Astrocyte of the spinal cord (primary cell): ENCODE data around the gene SLC29A3.
"Not testable (repeated sequence)": the region's sequence is repeated elsewhere in the genome, so short reads cannot be mapped to it uniquely, and the experiment has no call there.

Experiments
- DNase-seq: peaks from one replicate; pipeline ENCODE4 v3.0.0; 2011; ENCODE audit warnings: low read depth, low spot score
- H3K4me3 ChIP-seq: 2 replicates; pipeline ENCODE4 v1.5.1; 2011; ENCODE audit warnings: low read depth, mild to moderate bottlenecking, low read length, moderate library complexity
- CTCF ChIP-seq: IDR thresholded peaks from 2 replicates; pipeline ENCODE4 v1.5.1; 2012; ENCODE audit warnings: low read depth, mild to moderate bottlenecking, low read length, inconsistent platforms
- in situ Hi-C: cut with HindIII; loops from 2 replicates; pipeline ENCODE4 v1.10.0; 2017; ENCODE audit warnings: low sequenced_read_pairs

SLC29A3 gene

GRCh38 chr10:71319042-71319799, at the start of gene SLC29A3:
Gene SLC29A3 (plus strand): TSS chr10:71319259. CDS start chr10:71319310, 51 bp downstream.
- TF ChIP-seq CTCF = peak; percentile 82
- peak; percentile 85 for DNase-seq
- in situ Hi-C loops = no loop called here
- peak within 1 kb of the TSS; percentile 68 for H3K4me3 ChIP-seq

GRCh38 chr10:71269301-71270288, 49.5 kb upstream of the SLC29A3 start:
- H3K4me3 ChIP-seq = no peak overlapping the region
- no peak for DNase-seq
- in situ Hi-C loops = no loop called here
- TF ChIP-seq CTCF = no peak

GRCh38 chr10:71270301-71271220, 48.5 kb upstream of the SLC29A3 start:
- peak; percentile 80 for DNase-seq
- peak; percentile 86 for TF ChIP-seq CTCF
- in situ Hi-C loops = no loop called here
- H3K4me3 ChIP-seq = no peak overlapping the region

GRCh38 chr10:71271662-71272055, 47.4 kb upstream of the SLC29A3 start:
- H3K4me3 ChIP-seq = no peak overlapping the region
- no peak for TF ChIP-seq CTCF
- in situ Hi-C loops = no loop called here
- no peak for DNase-seq

GRCh38 chr10:71272056-71272771, 46.8 kb upstream of the SLC29A3 start:
- no peak overlapping the region for H3K4me3 ChIP-seq
- peak; percentile 67 for DNase-seq
- no peak for TF ChIP-seq CTCF
- in situ Hi-C loops = no loop called here

GRCh38 chr10:71272974-71273373, 46.1 kb upstream of the SLC29A3 start:
- in situ Hi-C loops, H3K4me3 ChIP-seq, DNase-seq: not testable (repeated sequence)
